ENCODE measurements around the gene PHC3.

The PHC3 gene

DNA sequence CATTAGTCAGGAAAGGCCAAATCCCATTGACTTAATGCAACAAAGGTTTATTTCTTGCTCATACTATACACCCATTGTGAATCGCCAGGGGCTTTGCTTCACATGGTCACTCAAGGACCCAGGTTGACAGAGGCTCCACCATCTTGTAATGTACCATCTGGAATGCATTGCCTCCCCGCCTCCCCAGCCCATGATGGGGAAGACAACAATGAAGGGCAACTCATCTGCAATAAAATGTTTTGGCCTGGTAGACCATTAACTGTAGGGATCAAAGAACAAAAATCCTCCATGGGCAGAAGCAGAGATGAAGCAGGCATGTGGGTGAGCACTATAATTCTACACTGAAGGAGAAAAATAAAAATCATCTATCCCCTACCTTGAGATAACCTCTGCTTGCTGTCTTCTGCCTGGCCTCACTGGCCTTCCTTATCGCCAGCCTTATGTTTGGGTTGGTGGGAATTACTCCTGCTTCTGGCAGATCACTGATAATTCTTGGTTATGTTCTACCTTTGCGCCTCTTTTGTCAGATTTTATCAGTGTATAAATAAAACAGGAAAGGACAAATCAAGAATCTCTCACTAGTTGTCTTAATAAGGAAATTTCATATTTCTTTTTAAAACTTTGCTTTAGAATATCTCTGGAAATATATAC, 106.0 kb downstream of the PHC3 start:
- DNase-seq = no peak

DNA sequence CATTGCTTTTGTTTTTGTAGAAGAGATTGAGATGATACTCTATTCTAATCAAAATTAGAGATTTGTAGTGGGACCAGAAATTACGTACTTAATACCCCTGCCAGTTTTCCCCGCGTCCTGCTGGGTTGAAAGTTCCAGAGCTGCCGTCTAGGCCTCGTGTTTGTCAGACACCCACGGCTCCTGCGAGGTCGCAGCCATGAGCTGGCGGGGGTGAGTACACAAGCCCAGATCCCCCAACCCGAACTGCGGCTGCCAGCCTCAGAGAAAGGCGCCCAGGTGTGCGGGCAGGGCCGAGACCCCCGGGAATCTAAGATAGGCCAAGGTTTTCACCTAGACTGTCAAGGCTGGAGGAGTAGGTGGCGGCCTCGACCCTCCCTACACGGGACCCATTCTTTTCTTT, 117.4 kb downstream of the PHC3 start:
- DNase-seq = no peak

DNA sequence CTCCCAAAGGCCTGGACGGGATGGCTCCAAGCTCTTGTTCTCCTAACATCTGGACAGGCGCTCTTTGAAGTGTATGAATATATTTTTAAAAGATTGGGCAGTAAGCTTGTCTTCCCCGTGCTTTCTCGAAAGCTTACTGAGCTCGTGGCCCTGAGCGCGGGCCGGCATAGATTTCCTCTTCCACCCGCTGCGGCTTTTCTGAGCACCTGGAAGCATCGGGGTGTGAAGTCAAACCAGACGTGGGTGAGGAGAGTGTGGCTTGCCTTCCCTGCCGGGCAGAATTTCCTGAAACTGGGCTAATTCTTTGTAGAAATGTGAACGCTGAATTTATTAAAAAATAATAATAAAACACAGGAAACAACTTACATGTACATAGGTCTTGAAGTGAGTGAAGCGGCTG, 117.8 kb downstream of the PHC3 start:
- DNase-seq = no peak

DNA sequence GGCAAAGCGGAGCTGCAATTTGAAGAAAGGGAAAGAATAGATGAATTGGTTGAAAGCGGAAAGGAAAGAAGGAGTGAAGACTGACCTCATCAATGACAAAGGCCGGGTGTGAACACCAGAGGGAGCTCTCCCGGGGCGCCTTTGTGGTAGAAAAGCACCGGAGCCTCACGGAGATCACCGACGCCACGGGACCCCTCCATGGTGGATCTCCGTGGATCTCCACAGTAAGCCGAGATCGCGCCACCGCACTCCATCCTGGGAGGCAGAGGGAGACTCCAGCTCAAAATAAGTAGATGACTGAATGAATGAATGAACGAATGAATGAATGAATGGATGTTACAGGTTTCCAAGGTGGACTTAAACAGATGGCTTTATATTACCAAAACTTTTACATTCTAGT, 118.8 kb downstream of the PHC3 start:
- no peak for DNase-seq

GRCh38 chr3:170062068-170062467, 119.5 kb downstream of the PHC3 start:
- DNase-seq = no peak

GRCh38 chr3:170059447-170059846, 122.1 kb downstream of the PHC3 start:
- DNase-seq = no peak

GRCh38 chr3:170058127-170058526, 123.4 kb downstream of the PHC3 start:
- DNase-seq = no peak

DNA sequence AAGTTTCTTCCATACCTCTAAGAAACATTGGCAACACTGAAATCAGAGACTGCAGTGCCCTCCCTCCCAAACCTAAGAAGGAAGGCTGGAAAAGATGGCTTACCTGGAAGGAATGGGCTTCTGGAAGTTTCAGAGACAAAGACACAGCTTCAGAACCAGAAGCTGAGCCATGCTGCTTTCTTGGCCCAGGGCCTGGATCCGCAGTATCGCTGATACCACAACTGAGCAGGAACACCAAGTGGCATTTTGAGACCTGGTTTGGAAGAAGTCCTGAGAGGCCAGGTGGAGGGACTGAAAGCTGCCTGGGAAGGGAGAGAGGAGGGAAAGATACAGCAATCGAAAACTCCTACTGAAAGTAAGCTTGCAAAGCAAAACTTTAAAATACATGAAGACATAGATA, 124.0 kb downstream of the PHC3 start:
- no peak for DNase-seq

GRCh38 chr3:170056710-170057454, 124.7 kb downstream of the PHC3 start:
- no peak for DNase-seq

- DNase-seq = no peak
Measured at GRCh38 chr3:170055209-170055608, 126.3 kb downstream of the PHC3 start.

DNA sequence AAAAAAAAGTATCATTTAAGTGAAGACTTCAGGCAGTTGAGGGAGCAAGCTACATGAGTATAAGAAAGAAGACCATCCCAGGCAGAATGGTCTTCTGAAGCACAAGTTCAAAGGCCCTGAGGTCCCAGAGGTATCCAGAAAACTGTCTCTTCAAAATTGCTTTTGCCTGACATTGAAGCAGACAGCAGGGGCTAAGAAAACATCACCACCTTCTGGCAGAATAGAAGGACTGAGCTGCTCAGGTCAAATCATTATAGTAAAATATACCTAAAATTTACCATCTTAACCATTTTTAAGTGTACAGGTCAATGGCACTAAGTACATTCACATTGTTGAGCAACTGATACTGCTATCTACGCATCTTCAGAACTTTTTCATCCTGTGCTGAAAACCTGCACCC, 127.3 kb downstream of the PHC3 start:
- no peak for DNase-seq

GRCh38 chr3:170052398-170052797, 129.1 kb downstream of the PHC3 start:
- no peak for DNase-seq

DNA sequence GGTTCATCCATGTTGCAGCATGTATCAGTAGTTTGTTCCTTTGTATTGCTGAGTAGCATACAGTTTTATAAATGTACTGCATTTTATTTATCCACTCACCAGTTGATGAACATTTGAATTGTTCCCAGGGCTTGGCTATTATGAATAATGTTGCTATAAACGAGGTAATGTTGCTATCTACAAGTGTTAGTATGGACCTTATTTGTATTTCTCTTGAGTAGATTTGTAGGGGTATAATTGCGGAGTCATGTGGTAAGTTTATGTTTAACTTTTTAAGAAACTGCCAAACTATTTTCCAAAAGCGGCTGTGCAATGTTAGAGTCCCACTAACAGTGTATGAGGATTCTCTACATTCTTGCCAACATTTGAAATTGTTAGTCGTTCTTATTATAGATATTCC, 130.8 kb downstream of the PHC3 start:
- DNase-seq = no peak

- DNase-seq = peak; percentile 67
Measured at GRCh38 chr3:170049146-170050000, 132.2 kb downstream of the PHC3 start.

- no peak for DNase-seq
Measured at GRCh38 chr3:170047133-170047404, 134.5 kb downstream of the PHC3 start.

DNA sequence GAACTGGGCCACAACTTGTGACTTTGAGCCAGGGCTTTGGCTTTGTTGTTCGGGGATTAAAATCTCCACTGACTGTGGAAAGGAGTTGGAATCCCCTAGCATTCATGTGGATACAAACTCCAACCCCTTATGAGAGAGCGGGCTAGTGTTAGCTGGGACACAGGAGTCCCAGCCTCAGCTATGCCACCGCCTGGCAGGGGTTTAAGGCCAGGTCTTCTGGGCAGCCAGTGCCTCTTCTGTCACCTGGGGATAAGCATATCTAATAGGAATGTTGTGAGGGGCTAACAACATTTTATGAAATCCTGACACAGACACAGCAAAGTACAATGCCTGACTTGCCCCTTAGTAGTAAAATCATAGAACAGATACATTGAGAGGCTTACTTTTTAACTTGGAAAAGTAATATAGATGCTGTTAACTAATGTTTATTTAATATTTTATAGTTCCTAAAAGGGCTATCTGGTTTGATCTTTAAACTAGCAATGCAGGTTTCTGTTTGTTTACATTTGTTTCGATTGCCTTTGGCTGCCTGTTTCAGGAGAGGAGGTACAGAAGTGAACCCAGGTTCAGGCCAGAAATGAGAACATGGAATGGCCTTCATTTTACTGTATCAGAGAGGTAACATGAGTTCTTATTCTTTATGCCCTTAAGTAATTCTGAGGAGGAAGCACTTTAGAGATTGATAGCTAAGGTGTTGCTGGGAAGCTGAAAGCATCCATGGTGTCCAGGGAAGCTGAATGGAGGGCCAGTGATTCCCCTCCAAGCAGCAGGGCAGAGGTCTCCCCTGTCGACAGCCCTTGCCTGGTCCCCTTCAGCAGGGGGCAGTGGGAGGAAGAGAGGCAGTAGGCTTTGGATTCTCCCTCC, 135.0 kb downstream of the PHC3 start:
- DNase-seq = no peak

DNA sequence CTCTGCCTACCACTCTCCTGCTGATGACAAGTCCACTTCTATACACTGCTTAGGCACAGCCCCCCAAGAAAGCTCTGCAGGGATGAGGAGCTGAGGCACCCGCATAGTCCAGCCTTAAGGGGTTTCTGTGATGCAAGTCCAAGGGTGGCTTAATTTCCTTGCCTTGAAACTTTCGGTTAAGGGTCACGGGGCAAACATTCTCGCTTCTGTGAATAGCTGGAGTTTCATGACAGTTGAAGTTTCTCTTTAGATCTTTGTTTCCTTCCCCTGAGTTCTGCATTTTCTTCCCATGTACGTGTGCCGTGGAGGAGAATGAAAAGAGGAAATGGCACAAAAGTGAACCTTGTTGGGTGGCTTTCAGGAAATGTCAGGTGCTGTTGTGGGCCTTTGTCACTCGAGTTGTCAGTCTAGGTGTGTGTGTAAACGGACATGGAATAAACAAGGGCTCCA, 136.7 kb downstream of the PHC3 start:
- no peak for DNase-seq

DNA sequence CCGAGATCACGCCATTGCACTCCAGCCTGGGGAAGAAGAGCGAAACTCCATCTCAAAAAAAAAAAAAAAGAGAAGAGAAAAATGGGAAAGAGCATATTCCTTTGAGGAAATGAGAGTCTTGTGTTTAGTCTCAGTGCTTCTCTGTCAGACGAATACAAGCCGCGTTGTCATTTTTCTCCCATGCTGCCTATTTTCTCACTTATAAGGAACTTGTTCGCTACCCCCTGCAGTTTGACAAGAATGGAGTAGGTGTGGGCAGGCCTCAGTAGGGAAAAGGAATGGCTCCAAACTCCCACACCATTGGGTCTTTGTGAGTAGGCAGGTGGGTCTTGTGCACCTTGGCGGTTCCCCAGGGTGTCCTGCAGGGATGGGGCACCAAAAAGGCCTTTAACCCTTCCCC, 137.3 kb downstream of the PHC3 start:
- no peak for DNase-seq

DNA sequence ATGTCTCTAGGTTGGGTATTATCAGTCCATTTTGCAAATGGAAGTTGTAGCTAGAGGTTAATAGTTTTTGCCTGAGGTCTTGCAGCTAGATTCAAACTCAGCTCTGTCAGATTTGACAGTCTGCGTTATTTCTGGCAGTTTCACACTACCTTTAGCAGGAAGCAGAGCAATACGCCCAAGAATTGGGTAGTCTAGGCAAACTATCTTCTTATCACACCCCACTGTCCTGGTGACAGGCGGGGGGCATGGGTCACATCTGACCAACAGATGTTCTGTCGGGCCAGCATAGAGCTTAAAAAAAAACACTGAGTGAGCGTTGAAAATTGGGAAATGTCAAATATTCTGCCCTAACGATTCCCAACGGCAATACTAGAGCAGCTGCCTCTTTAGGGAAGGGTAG, 138.0 kb downstream of the PHC3 start:
- DNase-seq = no peak

DNA sequence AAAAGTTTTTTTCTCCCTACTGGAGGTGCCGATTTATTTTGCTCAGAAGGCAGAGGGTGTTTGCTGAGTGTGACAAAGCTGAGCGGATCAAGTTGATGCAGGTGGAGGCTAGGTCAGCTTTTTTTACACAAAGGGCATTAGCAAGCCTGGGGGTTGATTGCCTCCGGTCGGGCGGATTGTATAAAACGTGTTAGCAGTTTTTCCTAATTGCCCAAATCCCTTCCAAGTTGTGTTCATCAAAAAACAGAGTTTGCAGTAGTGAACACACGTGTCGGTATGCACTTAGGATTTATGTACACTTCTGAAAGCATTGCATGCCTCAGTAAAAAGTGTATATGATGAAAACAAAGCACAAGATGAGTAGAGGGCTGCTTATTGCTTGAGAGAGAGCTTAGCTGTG, 141.1 kb downstream of the PHC3 start:
- DNase-seq = no peak

DNA sequence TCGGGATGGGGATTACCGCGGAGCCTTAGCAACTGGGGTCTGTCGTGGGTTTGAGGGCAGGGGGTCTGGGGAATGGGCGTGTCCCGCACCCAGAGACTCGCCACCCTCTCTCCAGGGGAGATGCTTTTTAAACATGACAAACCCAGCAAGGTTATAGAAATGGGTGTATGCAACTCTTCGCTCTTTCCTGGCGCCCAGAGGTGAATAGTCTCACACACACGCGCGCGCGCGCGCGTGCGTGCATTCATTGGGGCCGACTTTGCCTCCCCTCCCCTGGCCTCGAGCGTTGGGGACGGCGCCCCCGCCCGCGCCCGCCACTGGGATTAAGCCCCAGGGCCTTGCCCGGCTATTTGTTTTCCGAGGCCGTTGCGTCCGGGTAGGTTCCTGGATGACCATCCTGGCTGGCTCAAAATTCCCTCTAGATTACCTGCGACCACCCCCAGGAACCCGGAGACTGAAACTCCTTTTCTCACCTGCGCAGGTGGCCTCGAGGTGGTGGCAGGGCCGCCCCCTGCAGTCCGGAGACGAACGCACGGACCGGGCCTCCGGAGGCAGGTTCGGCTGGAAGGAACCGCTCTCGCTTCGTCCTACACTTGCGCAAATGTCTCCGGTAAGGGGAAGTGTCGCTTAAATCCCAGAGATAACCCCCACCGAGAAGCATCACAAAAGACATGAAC, 143.0 kb downstream of the PHC3 start:
- no peak for DNase-seq
